HUDEP-2 (cell line): ENCODE results near the gene XRCC2.
A peak's percentile ranks its signal among the peaks of the same experiment; 100 is the strongest.
"Not testable (repeated sequence)": the region's sequence is repeated elsewhere in the genome, so short reads cannot be mapped to it uniquely, and the experiment has no call there.

Source experiments
- DNase-seq, 76 experiments: peaks; one replicate each; lab custom pipeline; 2025; ENCODE audit not compliant: unreplicated experiment in 76 of 76; lab: John Stamatoyannopoulos, UW

Gene XRCC2

GRCh38 chr7:152675759-152676636 is at the start of gene XRCC2:
XRCC2 (minus strand) TSS chr7:152676141; CDS start chr7:152676079, 62 bp downstream.
- DNase-seq = peak in 75 of 76 experiments; percentile 13 to 94 (median 86)

GRCh38 chr7:152723364-152723763 is 47.4 kb upstream of the XRCC2 start:
- no peak for DNase-seq

DNA sequence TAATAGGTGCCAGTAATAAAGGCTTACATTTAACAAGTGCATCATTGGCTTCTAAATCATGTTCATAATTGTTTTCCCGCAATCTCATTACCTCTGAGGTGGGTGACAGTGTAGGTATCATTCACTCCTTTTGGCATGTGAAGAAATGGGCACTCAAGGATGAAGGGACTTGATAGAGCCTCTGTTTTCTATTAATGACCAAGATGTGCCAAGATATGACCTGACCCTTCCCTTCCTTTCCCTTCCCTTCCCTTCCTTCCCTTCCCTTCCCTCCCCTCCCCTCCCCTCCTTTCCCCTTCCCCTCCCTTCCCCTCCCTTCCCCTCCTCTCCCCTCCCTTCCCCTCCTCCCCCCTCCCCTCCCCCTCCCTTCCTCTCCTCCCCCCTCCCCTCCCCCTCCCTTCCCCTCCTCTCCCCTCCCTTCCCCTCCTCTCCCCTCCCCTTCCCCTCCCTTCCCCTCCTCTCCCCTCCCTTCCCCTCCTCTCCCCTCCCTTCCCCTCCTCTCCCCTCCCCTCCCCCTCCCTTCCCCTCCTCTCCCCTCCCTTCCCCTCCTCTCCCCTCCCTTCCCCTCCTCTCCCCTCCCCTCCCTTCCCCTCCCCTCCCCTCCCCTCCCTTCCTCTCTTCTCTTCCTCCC is 36.6 kb upstream of the XRCC2 start:
- not testable (repeated sequence) for DNase-seq

DNA sequence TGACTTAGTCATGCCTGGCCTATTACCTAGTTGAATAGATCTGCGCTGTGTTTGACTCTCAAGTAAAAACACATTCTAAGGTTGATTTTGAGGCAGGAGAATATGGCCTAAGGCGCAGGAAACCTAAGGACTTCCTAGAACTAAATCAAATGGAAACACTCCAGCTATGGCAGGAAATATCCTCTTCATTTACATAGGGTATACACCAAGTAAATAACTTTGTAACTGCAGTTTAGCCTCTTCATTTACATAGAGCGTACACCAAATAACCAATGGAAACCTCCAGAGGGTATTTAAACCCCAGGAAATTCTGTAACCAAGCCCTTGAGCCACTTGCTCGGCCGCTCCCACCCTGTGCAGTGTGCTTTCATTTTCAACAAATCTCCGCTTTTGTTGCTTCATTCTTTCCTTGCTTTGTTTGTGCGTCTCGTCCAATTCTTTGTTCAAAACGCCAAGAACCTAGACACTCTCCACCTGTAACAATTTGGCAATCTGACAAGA is 35.6 kb upstream of the XRCC2 start:
- no peak for DNase-seq

- no peak for DNase-seq
These were observed 34.2 kb upstream of the XRCC2 start for GRCh38 chr7:152710153-152710442.

GRCh38 chr7:152709287-152710152 is 33.6 kb upstream of the XRCC2 start:
- no peak for DNase-seq

- no peak for DNase-seq
These were observed 28.9 kb upstream of the XRCC2 start for GRCh38 chr7:152704796-152705384.

DNA sequence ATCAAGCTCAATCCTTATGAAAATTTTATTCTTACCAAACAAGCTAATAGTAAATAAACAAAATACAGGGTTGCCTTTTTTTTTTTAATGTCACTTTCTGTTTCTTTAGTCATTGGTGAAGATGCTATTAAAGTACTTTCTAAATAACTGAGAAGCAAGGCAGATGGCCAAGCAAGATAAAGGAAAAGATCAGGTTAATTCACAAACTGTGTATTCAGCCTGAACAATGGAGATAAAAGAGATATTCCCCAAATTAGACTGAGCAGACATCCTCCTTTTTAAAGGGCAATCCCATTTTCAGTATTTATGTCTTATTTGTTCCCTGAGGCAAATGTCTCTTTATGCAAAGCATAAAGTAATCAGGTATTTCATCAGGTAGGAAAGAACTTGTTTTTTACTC is 23.1 kb upstream of the XRCC2 start:
- peak in 2 of 76 experiments; percentile 7 to 9 for DNase-seq

GRCh38 chr7:152697268-152697974 is 21.5 kb upstream of the XRCC2 start:
- DNase-seq = not testable (repeated sequence)

DNA sequence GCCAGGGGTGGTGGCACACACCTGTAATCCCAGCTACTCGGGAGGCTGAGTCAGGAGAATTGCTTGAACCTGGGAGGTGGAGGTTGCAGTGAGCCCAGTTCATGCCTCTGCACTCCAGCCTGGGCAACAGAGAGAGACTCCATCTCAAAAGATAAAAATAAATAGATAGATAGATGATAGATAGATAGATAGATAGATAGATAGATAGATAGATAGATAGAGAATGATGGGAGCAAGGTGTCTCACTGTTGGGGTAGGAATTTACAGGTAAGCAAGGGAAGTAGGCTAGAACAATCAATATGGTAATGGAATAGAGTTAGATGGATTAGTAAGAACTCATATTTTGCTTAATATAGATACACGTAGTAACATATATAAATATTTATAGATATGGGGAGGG is 16.3 kb upstream of the XRCC2 start:
- DNase-seq = not testable (repeated sequence)

DNA sequence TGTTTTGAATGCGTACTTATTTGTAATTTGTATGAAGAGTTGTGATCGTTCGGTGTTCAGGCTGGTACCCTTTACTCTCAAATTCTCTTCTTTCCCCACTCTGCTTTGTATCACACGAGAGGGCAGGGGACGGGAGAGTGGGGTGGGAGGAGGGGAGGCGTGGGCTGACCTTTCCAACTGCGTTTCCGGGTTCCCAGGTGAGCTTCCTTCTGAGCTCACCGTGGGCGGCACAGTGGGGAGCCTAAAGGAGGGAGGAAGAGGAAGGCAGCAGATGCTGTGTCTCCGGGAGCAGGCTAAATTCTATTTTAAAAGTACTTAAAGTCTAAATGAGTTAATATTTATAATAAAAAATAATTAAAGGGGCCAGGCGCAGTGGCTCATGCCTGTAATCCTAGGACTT is 7.4 kb upstream of the XRCC2 start:
- DNase-seq = no peak

DNA sequence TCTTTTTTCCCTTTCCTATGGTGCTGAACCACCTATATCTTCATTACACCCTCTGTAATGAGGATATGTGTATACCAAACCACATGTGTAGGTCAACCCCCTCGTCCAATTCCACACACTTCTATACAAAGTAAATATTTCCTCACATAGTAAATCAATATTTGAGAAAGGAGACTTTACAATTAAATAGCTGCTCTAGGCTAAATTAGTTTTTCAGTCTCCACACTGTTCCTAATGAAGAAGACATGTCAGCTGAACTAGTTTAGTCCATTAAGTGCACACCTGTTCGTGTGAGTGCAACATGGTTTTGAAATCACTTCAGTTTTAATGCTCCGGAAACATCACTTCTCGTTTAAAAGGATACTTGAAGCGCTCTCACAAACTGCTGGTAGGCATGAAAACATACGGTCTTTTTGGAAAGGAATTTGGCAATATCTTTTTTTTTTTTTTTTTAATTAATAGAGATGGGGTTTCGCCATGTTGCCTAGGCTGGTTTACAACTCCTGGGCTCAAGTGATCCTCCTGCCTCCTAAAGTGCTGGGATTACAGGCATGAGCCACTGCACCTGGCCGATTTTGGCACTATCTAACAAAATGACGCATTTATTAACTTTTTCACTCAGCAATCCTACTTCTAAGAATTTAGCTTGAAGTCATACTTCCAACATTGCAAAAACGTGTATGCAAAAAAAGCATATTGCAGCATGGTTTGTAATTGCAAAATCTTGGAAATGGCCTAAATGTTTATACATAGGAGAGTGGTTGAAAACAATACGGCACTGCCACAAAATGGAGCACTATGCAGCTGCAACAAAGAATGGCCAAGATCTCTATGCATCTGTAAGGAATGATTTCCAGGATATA is 2.1 kb upstream of the XRCC2 start:
- DNase-seq = no peak

DNA sequence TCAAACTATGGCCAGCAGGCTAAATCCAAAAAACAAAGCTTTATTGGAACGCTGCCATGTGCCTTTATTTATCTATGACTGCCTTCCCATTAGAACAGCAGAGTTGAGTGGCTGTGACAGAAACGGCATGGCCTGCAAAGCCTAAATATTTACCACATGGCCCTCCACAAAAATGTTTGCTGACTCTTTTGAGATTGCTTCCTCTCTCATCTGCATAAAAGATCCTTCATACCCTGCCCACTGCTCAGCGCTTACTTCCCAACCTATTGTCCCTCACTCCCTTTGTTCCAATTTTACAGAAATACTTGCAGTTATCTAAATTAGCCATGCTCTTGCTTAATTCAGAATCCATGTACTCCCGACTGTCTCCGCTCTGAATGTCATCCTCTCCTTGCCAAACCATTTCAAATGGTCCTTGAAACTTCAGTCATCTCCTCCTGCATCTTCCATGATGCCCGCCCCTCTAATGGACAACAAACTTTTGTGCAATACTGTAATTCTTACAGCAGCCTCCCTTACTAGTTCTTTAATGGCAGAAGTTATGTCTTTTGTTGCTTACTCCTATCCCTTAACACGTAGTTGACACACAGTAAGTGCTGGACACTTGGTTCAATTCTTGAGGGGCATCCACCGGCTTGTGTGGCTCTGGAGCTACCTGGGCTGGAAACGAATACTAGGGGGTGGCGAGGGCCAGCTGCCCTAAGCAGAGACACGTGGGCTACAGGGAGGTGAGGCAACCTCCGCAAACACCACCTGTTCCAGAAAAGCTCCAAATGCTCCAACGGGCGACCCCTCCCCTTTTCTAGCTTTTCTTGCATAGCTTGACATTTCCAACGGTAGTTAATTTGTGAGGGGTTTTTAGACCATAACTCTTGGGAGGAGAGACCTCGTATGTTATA is 832 bp downstream of the XRCC2 start:
- peak in 66 of 76 experiments; percentile 2 to 80 (median 44) for DNase-seq

DNA sequence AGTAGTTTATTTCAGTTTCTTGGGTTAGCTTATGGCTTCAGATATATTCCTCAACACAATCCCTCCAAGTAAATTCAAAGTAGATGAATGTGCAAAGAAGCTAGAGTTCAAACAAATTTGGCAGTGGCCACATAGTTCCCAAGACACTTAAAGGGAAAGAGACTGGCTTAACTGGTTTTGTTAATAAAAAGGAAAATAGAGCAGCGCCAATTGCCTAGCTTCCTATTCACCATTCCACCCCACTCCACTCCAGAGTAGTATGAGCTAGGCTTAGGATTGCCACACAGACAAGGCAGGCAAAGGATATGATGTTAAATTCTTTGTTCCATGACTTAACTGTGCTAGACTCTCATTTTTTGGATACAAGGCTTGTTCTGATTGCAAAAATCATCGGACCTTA is 2.0 kb downstream of the XRCC2 start:
- DNase-seq = no peak

DNA sequence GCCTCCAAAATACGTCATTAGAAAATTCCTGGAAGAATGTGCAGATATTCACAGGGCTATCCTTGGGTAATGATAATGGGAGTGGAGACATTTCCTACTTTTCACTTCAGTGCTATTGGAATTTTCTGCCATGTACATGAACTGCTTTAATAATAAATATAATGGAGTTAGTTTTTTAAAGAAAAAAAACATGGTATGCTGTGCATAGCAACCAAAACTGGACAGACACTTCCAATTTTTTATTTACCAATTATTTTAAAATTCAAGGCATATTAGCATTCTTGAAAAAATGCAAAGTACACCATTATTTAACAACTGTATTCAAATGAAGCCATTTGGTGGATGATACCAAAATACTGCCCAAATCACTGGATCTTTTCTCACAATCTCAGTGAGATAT is 3.3 kb downstream of the XRCC2 start:
- no peak for DNase-seq

- DNase-seq = no peak
These were observed 6.2 kb downstream of the XRCC2 start for GRCh38 chr7:152669758-152670157.

DNA sequence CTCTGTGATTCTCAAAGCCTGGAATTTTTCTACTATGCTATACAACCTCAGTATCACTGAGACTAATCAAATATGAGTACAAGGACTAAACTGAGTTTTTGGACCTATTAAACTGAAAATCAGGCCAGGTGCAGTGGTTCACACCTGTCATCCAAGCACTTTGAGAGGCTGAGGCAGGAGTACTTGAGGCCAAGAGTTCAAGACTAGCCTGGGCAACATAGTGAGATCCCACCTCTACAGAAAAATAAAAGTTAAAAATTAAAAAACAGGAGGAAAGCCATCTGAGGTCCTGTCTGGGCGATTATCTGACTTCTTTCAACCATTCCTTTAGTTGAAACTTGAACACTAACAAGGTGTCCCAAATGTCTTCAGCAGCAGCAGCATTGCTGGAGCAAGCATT is 7.0 kb downstream of the XRCC2 start:
- DNase-seq = no peak

- DNase-seq = no peak
These were observed 8.0 kb downstream of the XRCC2 start for GRCh38 chr7:152667958-152668357.
